Right ventricle myocardium inferior (tissue), 1 donor: Measurements from ENCODE around the gene SPATS2. TPM values are rescaled to one million over a fixed set of nuclear protein-coding genes. Genes with fewer than 3 reads are reported as not detected.
"Not testable (repeated sequence)": the region's sequence is repeated elsewhere in the genome, so short reads cannot be mapped to it uniquely, and the experiment has no call there.

Experiments
- ATAC-seq: fragments of 200-7000 bp; cut with Tn5 transposase; one replicate; pipeline ENCODE4 v1.9.1; 2020; ENCODE audit warnings: mild to moderate bottlenecking, moderate library complexity
- DNase-seq: peaks from one replicate; pipeline ENCODE4 v3.0.0; 2021; ENCODE audit errors: missing footprints
- intact Hi-C: fragments of 100-400 bp; cut with DNase I; formaldehyde crosslinking; loops from one replicate; pipeline ENCODE4 v1.11.0; 2022
- long read RNA-seq: library from polyadenylated mRNA; unstranded; transcript quantifications from one replicate; pipeline ENCODE4 v2.0.0, GENCODE V29; 2021
- total RNA-seq: library from RNA; stranded (reverse); fragmentation: NEBNext Ultra II Directional; extraction: Animal tissue kit (Norgen Biotek cat#: 25700); gene quantifications from one replicate; pipeline ENCODE4 v1.2.1, GENCODE V29; 2021
- donor health status: DM: no; HTN: yes; CAD: no; lungs with severe emphysema.

The SPATS2 gene
- 6.4 TPM for total RNA-seq
- long read RNA-seq, partial matches to known transcripts: 0 of 2 reads
- long read RNA-seq, other reads (novel, unspliced or antisense): 1 of 2 reads

DNA sequence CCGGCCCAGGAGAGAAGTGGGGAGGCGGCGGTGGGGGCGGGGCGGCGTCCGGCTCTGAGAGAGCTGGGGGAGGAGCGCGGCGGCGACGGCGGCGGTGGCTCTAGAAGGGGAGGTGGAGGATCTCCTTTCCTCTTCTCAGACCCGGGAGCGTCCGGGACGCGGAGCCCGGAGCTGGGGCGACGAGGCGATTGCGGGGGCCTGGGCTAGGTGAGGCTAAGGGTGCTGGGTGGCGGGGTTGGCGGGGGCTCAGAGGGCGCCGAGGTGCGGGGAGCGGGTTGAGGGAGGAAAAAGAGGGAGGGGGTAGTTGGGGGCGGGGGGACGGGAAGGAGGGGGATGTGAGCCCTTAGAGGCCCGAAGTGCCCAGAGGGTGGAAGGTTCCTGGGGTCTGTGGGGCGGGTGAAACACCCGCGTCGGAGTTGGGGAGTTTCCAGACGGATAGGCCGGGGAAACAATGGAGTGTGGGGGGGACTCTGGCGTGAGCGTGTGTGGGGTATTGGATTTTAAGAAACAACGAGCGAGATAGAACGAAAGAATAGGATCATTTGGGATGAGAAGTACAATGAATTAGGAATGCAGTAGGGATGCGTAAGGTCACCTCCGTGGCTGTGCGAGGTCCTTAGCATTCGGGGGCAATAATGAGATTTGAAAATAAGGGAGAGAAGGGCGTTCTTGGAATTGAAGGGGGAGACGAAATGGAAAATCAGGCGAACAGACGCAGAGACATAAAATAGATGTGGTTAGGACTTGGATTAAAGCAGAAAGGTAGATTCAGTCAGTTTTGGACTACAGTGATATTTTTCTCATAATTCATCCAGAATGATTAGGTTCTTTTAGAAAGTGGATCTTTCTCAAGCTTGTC is at the start of gene SPATS2:
Gene SPATS2 (plus strand): TSS at position 82 of the 859 bp plus-strand sequence. CDS start 93,551 bp downstream, outside the sequence.
- ATAC-seq (peak; percentile 2), DNase-seq (peak; percentile 96)
- intact Hi-C loops: no loop called here

DNA sequence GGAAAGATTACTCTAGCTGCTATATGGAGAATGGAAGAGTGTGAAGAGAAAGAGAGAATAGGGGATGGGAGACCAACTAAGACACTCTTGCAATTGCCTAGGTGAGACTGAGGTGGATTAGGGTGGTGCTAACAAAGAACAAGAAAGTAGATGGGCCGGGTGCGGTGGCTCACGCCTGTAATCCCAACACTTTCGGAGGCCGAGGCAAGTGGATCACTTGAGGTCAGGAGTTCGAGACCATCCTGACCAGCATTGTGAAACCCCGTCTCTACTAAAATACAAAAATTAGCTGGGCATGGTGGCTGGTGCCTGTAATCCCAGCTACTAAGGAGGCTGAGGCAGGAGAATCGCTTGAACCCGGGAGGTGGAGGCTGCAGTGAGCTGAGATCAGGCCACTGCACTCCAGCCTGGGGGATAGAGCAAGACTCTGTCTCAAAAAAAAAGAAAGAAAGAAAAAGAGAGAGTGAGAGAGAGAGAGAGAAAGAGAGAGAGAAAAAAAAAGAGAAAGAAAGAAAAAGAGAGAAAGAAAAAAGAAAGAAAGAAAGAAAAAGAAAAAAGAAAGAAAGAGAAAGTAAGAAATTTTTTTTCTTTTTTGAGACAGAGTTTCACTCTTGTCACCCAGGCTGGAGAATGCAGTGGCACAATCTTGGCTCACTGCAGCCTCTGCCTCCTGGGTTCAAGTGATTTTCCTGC is 46.7 kb upstream of the SPATS2 start:
- DNase-seq, ATAC-seq, intact Hi-C loops: not testable (repeated sequence)

DNA sequence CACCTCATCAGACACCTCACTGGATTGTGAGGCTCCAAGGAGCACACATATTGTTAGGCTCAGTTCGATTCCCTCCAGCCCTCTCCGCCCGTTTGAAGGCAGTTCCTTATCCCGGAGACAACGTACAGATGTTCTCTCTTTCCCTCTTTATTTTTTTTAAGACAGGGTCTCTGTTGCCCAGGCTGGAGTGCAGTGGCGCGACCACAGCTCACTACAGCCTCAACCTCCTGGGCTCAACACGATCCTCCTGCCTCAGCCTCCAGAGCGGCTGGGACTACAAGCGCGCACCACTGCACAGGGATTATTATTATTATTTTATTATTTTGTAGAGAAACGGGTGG is 44.9 kb upstream of the SPATS2 start:
- ATAC-seq (no peak), DNase-seq (no peak)
- intact Hi-C loops: no loop called here

DNA sequence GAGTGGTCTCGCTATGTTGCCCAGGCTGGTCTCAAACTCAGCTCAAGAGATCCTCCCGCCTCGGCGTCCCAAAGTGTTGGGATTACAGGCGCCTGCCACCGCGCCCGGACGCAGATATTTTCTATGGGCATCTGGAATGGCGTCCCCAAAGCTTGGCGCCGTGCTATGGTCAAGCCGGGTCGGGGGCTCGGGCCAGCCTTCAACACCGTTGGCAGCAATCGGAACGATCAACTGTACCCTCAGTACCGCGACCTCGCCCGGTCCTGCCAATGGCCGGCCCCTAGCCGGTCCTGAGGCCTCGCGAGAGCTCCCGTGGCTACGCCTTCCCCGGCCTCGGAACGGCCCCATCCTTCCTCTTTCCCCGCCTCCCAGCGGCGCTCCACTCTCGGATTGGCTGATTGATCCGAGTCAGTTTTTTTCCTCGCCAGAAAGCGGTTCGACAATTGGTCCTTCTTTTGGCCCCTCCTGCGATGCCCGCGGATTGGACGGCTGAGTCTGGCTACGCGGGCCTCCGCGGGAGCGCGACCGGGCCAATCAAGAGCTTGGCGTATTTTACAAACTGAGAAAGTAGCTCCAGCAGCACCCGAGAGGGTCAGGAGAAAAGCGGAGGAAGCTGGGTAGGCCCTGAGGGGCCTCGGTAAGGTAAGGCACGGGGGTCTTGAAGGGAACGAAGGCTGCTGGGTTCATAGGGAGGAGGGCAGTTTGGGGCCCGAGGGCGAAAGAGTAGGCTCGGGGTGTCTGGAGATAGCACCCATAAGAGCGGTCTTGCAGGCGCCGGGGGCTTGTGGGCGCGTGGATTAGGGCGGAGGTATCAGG is 44.3 kb upstream of the SPATS2 start, which contains the start of gene TROAP:
Gene TROAP (plus strand): TSS at position 548 of the 816 bp plus-strand sequence. CDS start 354 bp downstream, outside the sequence.
- intact Hi-C loops: no loop called here
- DNase-seq (peak; percentile 98), ATAC-seq (peak; percentile 100)

DNA sequence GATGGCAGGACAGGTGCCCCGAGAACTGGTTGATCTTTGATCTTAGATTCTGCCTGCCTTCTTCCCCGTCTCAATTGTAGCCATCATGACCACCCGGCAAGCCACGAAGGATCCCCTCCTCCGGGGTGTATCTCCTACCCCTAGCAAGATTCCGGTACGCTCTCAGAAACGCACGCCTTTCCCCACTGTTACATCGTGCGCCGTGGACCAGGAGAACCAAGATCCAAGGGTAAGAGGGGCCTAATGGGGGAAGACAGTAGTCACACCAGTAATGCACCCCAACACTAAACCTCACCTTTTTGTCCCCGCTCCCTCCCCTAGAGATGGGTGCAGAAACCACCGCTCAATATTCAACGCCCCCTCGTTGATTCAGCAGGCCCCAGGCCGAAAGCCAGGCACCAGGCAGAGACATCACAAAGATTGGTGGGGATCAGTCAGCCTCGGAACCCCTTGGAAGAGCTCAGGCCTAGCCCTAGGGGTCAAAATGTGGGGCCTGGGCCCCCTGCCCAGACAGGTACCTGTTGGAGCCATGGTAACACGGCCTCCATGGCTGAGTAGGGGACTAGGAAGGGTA is 43.7 kb upstream of the SPATS2 start:
- intact Hi-C loops: no loop called here
- DNase-seq: no peak

DNA sequence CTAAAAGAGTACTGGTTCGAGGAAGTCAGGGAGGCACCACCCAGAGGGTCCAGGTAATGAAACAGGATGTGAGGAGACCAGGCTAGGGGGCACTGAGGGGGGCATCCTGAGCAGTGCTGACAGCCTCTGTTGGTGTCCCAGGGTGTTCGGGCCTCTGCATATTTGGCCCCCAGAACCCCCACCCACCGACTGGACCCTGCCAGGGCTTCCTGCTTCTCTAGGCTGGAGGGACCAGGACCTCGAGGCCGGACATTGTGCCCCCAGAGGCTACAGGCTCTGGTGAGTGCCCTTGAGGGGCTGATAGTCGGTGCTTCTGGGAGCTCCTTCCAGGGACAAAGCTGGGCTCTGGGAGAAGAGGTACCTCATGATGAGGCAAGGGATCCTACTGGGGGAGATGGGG is 41.7 kb upstream of the SPATS2 start:
- DNase-seq (no peak), ATAC-seq (no peak)
- intact Hi-C loops: no loop called here

More for the DNA sequence above, 43.7 kb upstream of the SPATS2 start:
- no peak for ATAC-seq

DNA sequence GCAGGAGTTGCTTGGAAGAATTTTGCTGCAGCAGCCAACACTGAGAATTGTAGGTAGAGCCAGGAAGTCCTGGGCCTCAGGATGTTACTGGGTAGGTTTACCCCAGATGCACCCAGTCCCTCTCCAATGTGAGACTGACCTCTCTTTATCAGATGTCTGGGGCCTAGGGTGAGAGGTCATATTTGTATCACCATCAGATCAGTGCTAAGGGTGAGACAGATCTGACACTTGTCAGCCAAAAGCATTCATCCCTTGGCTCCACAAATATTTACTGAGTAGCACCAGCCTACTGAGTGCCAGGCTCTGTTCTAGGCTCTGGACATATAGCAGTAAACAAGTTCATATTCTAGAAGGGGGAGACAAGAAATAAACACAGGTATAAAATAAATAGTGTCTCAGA is 39.9 kb upstream of the SPATS2 start:
- DNase-seq (no peak), ATAC-seq (no peak)
- intact Hi-C loops: no loop called here

DNA sequence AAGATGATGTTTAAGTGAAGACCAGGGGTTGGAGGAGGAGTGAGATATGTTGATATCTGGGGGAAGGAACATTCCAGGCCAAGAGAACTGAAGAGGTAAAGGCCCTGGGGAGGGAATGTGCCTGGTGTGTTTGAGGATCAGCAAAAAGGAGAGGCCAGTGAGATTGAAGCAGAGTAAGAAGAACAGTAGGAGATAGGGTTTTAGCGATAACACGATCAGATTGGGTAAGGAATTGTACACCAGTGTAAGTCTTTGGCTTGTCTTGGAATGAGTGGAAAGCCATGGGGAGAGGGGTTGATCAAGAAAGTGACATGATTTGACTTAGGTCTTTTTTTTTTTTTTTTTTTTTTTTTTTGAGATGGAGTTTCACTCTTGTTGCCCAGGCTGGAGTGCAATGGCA is 39.4 kb upstream of the SPATS2 start:
- DNase-seq (no peak), ATAC-seq (no peak)
- intact Hi-C loops: no loop called here

DNA sequence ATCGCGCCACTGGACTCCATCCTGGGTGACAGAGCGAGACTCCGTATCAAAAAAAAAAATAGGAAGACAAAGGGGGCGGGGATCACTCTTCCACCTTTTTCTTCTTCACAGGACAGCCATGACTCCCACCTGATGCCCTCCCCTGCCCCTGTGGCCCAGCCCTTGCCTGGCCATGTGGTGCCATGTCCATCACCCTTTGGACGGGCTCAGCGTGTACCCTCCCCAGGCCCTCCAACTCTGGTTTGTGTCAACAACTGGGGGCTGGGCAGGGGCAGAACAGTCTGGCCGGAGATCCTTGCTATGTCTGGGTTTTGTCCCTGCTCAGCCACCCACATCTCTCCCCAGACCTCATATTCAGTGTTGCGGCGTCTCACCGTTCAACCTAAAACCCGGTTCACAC is 38.4 kb upstream of the SPATS2 start:
- no peak for DNase-seq
- intact Hi-C loops: no loop called here
- no peak for ATAC-seq

DNA sequence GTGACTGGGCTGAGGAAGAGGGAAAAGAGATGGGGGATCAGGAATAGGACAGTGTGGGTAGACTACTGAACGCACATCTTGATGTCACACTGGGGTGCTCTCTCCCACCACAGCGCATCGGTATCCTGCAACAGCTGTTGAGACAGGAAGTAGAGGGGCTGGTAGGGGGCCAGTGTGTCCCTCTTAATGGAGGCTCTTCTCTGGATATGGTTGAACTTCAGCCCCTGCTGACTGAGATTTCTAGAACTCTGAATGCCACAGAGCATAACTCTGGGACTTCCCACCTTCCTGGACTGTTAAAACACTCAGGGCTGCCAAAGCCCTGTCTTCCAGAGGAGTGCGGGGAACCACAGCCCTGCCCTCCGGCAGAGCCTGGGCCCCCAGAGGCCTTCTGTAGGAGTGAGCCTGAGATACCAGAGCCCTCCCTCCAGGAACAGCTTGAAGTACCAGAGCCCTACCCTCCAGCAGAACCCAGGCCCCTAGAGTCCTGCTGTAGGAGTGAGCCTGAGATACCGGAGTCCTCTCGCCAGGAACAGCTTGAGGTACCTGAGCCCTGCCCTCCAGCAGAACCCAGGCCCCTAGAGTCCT is 37.1 kb upstream of the SPATS2 start:
- intact Hi-C loops: no loop called here
- DNase-seq: no peak
- no peak for ATAC-seq

DNA sequence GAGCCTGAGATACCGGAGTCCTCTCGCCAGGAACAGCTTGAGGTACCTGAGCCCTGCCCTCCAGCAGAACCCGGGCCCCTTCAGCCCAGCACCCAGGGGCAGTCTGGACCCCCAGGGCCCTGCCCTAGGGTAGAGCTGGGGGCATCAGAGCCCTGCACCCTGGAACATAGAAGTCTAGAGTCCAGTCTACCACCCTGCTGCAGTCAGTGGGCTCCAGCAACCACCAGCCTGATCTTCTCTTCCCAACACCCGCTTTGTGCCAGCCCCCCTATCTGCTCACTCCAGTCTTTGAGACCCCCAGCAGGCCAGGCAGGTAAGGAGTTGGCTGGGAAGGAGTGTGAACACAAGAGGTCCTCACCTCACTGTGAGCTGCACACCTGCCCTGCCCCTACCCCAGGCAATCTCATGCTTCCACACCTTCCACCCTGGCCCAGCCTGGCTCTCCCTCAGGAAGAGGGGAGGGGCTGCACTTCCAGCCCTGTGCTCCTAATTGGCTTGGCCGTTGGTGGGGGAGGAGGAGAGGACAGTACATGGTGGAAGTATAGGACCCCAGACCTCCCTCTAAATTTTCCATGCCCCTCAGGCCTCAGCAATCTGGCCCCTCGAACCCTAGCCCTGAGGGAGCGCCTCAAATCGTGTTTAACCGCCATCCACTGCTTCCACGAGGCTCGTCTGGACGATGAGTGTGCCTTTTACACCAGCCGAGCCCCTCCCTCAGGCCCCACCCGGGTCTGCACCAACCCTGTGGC is 36.5 kb upstream of the SPATS2 start:
- no peak for ATAC-seq
- DNase-seq: no peak
- intact Hi-C loops: no loop called here

DNA sequence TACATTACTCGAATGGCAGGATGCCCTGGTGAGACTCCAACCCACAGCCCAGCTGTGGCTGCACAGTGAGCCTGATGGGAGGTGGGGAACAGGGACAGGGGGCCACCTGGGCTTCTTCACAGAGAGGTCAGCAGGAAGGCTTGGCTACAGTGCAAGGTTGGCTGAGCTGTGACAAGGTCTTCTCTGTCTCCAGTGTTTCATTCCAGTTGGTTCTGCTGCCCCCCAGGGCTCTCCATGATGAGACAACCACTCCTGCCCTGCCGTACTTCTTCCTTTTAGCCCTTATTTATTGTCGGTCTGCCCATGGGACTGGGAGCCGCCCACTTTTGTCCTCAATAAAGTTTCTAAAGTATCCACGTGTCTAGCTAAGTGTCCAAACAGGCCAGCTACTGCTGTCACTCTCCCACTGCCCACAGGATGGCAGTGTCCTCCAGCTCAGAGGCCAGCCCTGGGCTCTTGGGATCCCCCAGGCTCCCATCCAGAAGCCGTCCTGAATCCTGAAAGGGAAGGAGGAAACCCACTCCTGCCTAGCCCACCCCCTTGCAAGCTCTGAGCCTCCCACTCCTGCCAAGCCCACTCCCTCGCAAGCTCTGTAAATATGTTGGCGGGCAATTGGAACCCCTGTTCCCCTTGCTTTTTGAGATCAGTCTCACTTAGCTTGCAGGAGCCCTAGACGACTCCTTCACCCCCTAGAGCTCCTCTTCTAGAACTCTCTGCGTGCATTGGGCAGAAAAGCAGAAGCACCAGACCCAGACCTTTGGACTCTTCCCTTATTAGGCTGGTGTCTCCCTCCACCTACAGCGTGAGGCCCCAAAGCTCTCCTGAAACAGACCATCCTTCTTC is 35.7 kb upstream of the SPATS2 start:
- DNase-seq: no peak
- ATAC-seq: peak; percentile 84
- intact Hi-C loops: no loop called here

DNA sequence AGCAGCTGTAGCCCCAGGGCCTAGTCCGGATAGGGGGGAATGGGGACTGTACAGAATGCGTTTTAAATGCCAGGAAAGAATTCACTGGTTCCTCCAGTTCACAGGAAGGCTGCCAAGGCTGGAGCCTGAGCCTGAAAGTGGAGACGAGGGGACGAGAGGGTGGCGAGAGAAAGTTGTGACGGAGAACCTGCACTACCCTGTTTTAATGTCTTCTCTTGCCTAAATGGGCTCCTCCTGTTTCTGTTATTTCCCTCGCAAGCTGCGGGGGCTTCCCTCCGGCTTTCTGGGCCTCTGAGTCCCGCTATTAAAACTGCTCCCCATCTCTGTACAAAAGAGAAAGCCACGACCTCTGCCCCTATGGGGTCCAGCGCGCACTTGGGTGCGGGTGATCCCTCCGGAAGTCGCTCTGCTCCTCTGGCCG is 34.8 kb upstream of the SPATS2 start:
- ATAC-seq (no peak), DNase-seq (no peak)
- intact Hi-C loops: no loop called here

DNA sequence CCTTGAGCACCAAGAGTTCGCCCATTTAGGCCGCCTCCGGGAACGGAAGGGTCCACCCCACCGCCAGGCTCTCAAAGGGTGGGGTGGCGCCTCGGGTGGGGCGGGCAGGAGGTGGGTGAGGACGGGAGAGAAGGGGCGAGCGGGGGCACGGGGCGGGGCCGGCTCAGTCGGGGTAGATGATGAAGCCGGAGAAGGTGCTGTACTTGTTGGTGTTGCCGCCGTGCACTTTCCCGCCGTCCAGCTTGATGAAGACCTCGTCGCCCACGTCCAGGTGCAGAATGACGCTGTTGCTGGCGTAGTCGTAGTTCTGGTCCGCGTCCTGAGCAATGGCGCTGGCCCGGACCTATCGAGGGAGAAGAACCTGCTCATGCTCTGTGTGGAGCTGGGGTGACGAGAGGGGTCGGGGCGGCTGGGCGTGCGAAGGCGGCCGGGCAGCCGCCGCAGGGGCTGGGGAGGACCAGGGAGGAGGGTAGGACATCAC is 34.3 kb upstream of the SPATS2 start:
- ATAC-seq (no peak), DNase-seq (no peak)
- intact Hi-C loops: no loop called here

DNA sequence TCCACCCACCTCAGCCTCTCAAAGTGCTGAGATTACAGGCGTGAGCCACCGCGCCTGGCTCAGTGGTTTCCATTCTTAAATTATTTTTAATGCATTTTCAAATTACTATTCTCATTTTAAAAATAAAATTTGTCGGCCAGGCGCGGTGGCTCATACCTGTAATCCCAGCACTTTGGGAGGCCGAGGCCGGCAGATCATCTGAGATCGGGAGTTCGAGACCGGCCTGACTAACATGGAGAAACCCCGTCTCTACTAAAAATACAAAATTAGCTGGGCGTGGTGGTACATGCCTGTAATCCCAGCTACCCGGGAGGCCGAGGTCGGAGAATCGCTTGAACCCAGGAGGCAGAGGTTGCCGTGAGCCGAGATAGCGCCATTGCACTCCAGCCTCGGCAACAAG is 33.5 kb upstream of the SPATS2 start:
- DNase-seq, ATAC-seq, intact Hi-C loops: not testable (repeated sequence)

DNA sequence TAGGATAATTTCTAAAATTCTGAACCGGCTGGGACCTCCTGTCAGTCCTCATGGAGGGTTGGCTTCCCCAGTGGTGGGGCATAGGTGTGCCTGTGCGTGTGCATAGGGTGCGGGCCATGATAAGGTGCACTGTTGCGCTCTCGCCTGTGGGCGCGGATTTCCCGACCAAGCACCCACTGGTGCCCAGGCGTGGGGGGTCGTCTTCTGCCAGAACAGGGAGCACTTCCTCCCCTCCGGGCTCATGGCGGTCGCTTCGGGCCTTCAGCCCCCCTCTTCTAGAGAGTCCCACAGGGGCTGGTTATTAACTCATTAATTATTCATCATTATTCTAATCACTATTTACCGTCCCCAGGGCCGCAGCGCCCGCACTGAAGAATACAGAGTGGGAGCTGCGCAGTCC is 33.0 kb upstream of the SPATS2 start:
- DNase-seq (no peak), ATAC-seq (no peak)
- intact Hi-C loops: no loop called here

DNA sequence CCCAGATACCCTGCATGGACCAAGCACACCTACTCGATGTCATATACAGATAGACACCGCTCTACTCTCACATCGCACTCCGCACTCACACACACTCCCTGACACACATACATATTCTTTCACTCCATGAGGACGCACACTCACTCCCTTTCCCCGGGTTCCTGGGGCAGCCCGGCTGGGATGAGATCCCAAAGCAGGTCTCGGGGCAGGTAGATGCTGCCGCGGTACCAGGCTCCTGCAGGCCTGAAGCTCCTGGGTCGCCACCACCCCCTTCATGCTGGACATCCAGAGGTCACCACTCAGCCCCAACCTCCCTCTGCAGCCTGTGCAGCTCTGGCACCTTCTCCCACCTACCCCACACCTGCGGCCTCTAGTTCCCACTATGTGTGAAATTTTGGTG is 32.6 kb upstream of the SPATS2 start:
- no peak for DNase-seq
- no peak for ATAC-seq
- intact Hi-C loops: no loop called here
